NCI-H1930 (cell line): Measurements from ENCODE around the gene TAGLN2.

Experiments used
- DNase-seq, 2 experiments: peaks; one replicate each; lab custom pipeline; 2025; lab: John Stamatoyannopoulos, UW

The TAGLN2 gene

DNA sequence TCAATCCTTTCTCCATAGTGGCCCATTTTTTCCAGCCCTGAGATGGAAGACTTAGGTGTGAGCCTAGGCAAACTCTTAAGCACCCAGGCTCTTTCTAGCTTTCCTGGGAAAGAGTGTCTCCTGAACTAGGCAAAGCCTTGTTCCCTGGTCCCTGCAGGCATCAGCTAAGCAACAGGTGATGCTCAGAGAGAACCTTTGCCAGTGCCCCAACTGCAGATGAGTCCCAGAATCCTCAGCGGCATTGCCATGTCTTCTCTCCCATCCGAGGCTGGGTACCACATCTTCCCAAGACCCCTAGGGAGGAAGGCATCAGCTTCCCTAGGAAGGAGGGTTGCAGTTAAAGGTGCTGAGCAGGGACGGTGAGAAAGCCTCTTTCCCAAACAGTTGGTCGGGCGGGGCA lies 54.6 kb downstream of the TAGLN2 start:
- DNase-seq = no peak

DNA sequence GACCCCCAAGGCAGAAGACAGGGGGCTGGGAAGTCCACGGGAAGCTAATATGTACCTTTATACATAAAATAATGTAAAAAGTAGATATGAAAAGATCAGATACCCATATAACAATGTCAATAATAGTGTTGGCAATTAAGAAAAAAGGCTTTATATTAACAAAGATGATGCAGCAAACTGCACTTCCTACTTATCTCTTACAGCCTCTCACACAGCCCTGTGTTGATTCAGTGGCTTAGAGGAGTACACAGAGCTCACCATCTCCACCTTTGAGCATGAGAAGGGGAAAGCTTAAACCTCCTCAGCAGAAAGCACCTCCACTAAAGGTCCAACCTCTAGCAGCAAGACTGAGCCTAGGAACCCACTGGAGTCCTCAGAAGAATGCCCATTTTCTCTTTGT lies 55.7 kb downstream of the TAGLN2 start:
- DNase-seq = no peak

DNA sequence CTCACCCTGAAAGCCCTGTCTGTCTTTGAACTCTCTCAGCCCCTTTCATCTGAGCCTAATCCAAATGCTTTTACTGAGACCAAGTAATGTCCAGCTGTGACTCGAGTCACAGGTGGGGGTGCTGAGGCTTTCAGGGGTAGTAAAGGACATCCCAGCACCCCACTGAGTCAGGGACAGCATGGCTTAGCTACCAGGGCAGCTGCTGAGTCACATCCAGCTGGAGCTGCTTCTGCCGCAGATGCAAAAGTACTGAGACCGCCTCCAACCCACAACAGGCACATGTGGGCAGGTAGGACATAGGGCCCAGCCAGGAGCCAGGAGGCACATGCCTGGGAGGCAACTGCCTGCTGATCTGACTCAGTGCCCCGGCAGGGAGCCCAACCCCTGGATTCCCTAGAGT lies 56.1 kb downstream of the TAGLN2 start:
- no peak for DNase-seq

DNA sequence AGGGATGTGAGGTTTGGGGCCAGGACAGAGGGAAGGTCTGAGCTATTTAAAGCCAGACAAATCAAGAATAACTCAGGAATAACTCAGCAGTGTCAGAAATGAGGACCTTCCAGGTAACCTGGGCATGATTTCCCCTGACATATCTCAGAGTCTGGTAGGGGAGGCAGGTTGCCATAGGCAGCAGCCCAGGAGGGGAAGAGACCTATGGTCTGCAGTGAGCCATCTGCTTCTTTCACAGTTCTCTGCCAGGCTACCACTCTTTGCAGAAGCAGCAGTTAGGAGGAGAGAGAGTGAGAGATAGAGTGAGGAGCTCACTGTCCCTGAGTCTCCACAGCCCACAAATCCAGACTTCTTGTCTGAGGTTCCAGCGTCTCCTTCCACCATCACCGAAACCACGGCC lies 56.5 kb downstream of the TAGLN2 start:
- DNase-seq = no peak
